ENCODE measurements around the gene ARRDC2. TPM values are rescaled to one million over a fixed set of nuclear protein-coding genes. Genes with fewer than 3 reads are reported as not detected.

The ARRDC2 gene
- total and polyA plus RNA-seq, 2 of the 13 experiments (the other 11 are each of a cell fraction or from before 2014, with no cell fraction given) = 2.1 to 3.4 TPM

DNA sequence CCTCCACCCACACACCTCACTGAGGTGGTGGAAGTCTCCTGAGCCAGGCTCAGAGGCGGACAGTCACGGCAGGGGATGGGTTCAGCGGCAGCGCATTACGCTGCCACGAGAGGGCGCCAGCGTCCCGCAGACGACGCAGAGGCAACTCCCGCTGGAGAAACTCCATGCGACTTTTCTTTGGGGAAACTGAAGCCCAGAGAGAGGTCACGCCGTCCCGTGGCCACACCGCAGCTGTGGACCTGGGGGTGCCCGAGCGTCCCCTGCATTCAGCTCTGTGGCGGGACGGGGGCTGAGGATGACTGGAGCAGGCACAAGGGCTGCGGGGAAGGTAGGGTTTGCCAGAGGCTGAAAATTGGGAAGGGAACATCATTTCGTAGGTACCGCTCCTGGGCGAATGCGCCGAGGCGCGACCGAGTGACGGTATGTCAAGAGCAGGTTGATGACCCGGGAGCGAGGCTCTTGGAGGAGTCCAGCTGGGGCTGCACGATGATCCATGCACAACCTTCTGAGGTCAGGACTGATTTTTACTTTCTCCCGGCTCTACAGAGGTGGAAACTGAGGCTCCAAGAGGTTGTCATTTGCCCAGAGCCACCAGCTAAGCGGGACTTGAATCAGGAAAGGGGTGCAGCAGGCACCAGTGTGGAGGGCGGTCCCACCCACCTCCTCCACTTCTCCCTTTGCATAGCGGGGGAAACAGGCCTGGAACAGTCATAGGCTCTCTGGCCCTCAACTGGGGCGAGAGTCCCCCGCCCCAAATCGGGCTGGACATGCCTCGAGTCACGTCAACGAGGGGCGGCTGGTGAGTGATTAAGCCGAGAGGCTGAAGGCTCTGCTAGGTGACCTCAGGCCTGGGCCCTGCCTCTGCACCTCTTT, 690 bp upstream of the ARRDC2 start (continued):
- TF ChIP-seq ZNF616 (CRISPR knock-in tag; IDR thresholded peaks at IDR 0.05; ENCODE audit: low read depth) (0 out of 2 replicates have a peak, but pooled peaks have one; percentile 63), ZNF607 (CRISPR knock-in tag; IDR thresholded peaks at IDR 0.05; ENCODE audit: borderline replicate concordance) (peak; percentile 57; the same call in 1 of the 2 replicates), ZNF10 (CRISPR knock-in tag; IDR thresholded peaks at IDR 0.05; ENCODE audit: borderline replicate concordance, low read depth) (no peak), ZNF746 (CRISPR knock-in tag; IDR thresholded peaks at IDR 0.05) (no peak), ELF1 (CRISPR knock-in tag; IDR thresholded peaks at IDR 0.05) (peak; percentile 30; the same call in 1 of the 2 replicates), SMAD3 (CRISPR knock-in tag; IDR thresholded peaks at IDR 0.05) (peak; percentile 31; the same call in 1 of the 2 replicates), ZNF670 (CRISPR knock-in tag; IDR thresholded peaks at IDR 0.05; ENCODE audit: borderline replicate concordance) (no peak), ZNF770 (CRISPR knock-in tag; IDR thresholded peaks at IDR 0.05) (no peak), ZNF512 (CRISPR knock-in tag; IDR thresholded peaks at IDR 0.05) (no peak), ETS1 (CRISPR knock-in tag; IDR thresholded peaks at IDR 0.05) (0 out of 2 replicates have a peak, but pooled peaks have one; percentile 45), TEAD3 (CRISPR knock-in tag; optimal IDR thresholded peaks at IDR 0.05; ENCODE audit: borderline replicate concordance) (peak; percentile 50), ZNF234 (CRISPR knock-in tag; conservative IDR thresholded peaks at IDR 0.05) (no peak), NFKB2 (CRISPR knock-in tag; IDR thresholded peaks at IDR 0.05; ENCODE audit: borderline replicate concordance) (peak; percentile 66; the same call in 1 of the 2 replicates), AGO2 (optimal IDR thresholded peaks at IDR 0.05; ENCODE audit: low read depth, low read length) (peak; percentile 47), THAP11 (CRISPR knock-in tag; IDR thresholded peaks at IDR 0.05) (peak; percentile 53), ZBTB38 (CRISPR knock-in tag; IDR thresholded peaks at IDR 0.05) (peak; percentile 68), ZNF580 (CRISPR knock-in tag; IDR thresholded peaks at IDR 0.05; ENCODE audit: borderline replicate concordance, low read depth) (peak; percentile 28; the same call in 1 of the 2 replicates), ZFY (CRISPR knock-in tag; IDR thresholded peaks at IDR 0.05) (peak; percentile 35; the same call in 1 of the 2 replicates)
- TF ChIP-seq, protein P1, sequence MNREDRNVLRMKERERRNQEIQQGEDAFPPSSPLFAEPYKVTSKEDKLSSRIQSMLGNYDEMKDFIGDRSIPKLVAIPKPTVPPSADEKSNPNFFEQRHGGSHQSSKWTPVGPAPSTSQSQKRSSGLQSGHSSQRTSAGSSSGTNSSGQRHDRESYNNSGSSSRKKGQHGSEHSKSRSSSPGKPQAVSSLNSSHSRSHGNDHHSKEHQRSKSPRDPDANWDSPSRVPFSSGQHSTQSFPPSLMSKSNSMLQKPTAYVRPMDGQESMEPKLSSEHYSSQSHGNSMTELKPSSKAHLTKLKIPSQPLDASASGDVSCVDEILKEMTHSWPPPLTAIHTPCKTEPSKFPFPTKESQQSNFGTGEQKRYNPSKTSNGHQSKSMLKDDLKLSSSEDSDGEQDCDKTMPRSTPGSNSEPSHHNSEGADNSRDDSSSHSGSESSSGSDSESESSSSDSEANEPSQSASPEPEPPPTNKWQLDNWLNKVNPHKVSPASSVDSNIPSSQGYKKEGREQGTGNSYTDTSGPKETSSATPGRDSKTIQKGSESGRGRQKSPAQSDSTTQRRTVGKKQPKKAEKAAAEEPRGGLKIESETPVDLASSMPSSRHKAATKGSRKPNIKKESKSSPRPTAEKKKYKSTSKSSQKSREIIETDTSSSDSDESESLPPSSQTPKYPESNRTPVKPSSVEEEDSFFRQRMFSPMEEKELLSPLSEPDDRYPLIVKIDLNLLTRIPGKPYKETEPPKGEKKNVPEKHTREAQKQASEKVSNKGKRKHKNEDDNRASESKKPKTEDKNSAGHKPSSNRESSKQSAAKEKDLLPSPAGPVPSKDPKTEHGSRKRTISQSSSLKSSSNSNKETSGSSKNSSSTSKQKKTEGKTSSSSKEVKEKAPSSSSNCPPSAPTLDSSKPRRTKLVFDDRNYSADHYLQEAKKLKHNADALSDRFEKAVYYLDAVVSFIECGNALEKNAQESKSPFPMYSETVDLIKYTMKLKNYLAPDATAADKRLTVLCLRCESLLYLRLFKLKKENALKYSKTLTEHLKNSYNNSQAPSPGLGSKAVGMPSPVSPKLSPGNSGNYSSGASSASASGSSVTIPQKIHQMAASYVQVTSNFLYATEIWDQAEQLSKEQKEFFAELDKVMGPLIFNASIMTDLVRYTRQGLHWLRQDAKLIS (CRISPR knock-in tag; IDR thresholded peaks at IDR 0.05) = no peak
